Neural cell (in vitro differentiated cells): ENCODE data around the gene MYOM1. TPM values are rescaled to one million over a fixed set of nuclear protein-coding genes. Genes with fewer than 3 reads are reported as not detected.

Source experiments
- H2AFZ ChIP-seq: fragments of 200-600, 300-800 bp; sonication (generic), shearing (Covaris generic); 2 replicates; pipeline ENCODE4 v1.6.0; 2014; ENCODE audit warnings: low read depth, mild to moderate bottlenecking, antibody characterized with exemption, low read length, moderate library complexity
- H3F3A ChIP-seq: fragments of 200-600 bp; shearing (Covaris generic); 2 replicates; pipeline ENCODE4 v1.6.1; 2016; ENCODE audit warnings: mild to moderate bottlenecking, moderate library complexity, mixed read lengths, antibody characterized with exemption, low read length; ENCODE audit not compliant: insufficient read depth, poor library complexity, severe bottlenecking
- H3K27ac ChIP-seq: fragments of 200-600, 300-800 bp; sonication (generic), shearing (Covaris generic); 2 replicates; pipeline ENCODE4 v1.5.1; 2014; ENCODE audit warnings: mild to moderate bottlenecking, low read length, moderate library complexity
- H3K27me3 ChIP-seq: fragments of 300-800, 200-600 bp; sonication (generic), shearing (Covaris generic); 2 replicates; pipeline ENCODE4 v1.6.0; 2014; ENCODE audit warnings: mild to moderate bottlenecking, low read depth, low read length, moderate library complexity; ENCODE audit not compliant: insufficient read depth
- H3K36me3 ChIP-seq: fragments of 300-800, 200-600 bp; sonication (generic), shearing (Covaris generic); 2 replicates; pipeline ENCODE4 v1.5.1; 2014; ENCODE audit warnings: mild to moderate bottlenecking, antibody characterized with exemption, low read length, moderate library complexity; ENCODE audit not compliant: insufficient read depth
- H3K4me2 ChIP-seq: fragments of 300-800, 200-600 bp; sonication (generic), shearing (Covaris generic); 2 replicates; pipeline ENCODE4 v1.6.0; 2014; ENCODE audit warnings: mild to moderate bottlenecking, low read length
- H3K4me3 ChIP-seq: fragments of 300-800, 200-600 bp; sonication (generic), shearing (Covaris generic); 2 replicates; pipeline ENCODE4 v1.5.1; 2014; ENCODE audit warnings: mild to moderate bottlenecking, low read length, moderate library complexity
- H3K79me2 ChIP-seq: fragments of 200-600 bp; shearing (Covaris generic); replicated peaks from 2 replicates; pipeline ENCODE4 v1.6.0; 2014; ENCODE audit warnings: mild to moderate bottlenecking, low read length, moderate library complexity; ENCODE audit not compliant: insufficient read depth
- H3K9ac ChIP-seq: fragments of 300-800, 200-600 bp; sonication (generic), shearing (Covaris generic); 2 replicates; pipeline ENCODE4 v1.6.1; 2016; ENCODE audit warnings: mild to moderate bottlenecking, low read length, mixed read lengths
- H3K9me2 ChIP-seq: fragments of 200-600 bp; shearing (Covaris generic); 2 replicates; pipeline ENCODE4 v1.6.1; 2016; ENCODE audit warnings: mild to moderate bottlenecking, low read length, mixed read lengths; ENCODE audit not compliant: insufficient read depth
- H3K9me3 ChIP-seq: fragments of 200-600, 300-800 bp; sonication (generic), shearing (Covaris generic); 2 replicates; pipeline ENCODE4 v1.6.1; 2016; ENCODE audit warnings: mild to moderate bottlenecking, mixed run types, low read length, moderate library complexity, mixed read lengths
- H4K20me1 ChIP-seq: fragments of 200-600 bp; shearing (Covaris generic); 2 replicates; pipeline ENCODE4 v1.6.1; 2016; ENCODE audit warnings: mild to moderate bottlenecking, mixed run types; ENCODE audit not compliant: insufficient read depth
- CTCF ChIP-seq: fragments of 450-650 bp; IDR thresholded peaks from 2 replicates; pipeline ENCODE4 v1.5.1; 2014; ENCODE audit warnings: antibody characterized with exemption, mild to moderate bottlenecking, moderate library complexity; ENCODE audit not compliant: poor library complexity, severe bottlenecking
- EP300 ChIP-seq: fragments of 450-650 bp; conservative IDR thresholded peaks from 2 replicates; pipeline ENCODE4 v1.6.1; 2014; ENCODE audit warnings: antibody characterized with exemption, mild to moderate bottlenecking, moderate library complexity; ENCODE audit not compliant: poor library complexity, severe bottlenecking
- EZH2 ChIP-seq: fragments of 200-600, 300-800 bp; shearing (Covaris generic), sonication (generic); IDR thresholded peaks from 2 replicates; pipeline ENCODE4 v1.6.1; 2014; ENCODE audit warnings: antibody characterized with exemption, low read length, borderline replicate concordance, mild to moderate bottlenecking; ENCODE audit not compliant: insufficient read depth, poor library complexity, severe bottlenecking
- MXI1 ChIP-seq: fragments of 450-650 bp; conservative IDR thresholded peaks from 2 replicates; pipeline ENCODE4 v1.6.1; 2014; ENCODE audit warnings: antibody characterized with exemption, mild to moderate bottlenecking; ENCODE audit not compliant: poor library complexity, severe bottlenecking
- POLR2AphosphoS5 ChIP-seq: IDR thresholded peaks from 2 replicates; pipeline ENCODE4 v1.6.1; 2012
- RAD21 ChIP-seq: fragments of 450-650 bp; conservative IDR thresholded peaks from 2 replicates; pipeline ENCODE4 v1.6.1; 2014; ENCODE audit warnings: antibody characterized with exemption, mild to moderate bottlenecking, moderate library complexity
- REST ChIP-seq: IDR thresholded peaks from 2 replicates; pipeline ENCODE4 v1.6.1; 2012; ENCODE audit warnings: borderline replicate concordance
- SMC3 ChIP-seq: fragments of 450-650 bp; conservative IDR thresholded peaks from 2 replicates; pipeline ENCODE4 v1.6.1; 2014; ENCODE audit warnings: antibody characterized with exemption, mild to moderate bottlenecking, moderate library complexity; ENCODE audit not compliant: poor library complexity
- TAF1 ChIP-seq: IDR thresholded peaks from 2 replicates; pipeline ENCODE4 v1.6.1; 2012; ENCODE audit warnings: low read depth
- polyA plus RNA-seq: library from polyadenylated mRNA; depleted of rRNA; stranded (reverse); fragments of >200 nt; gene quantifications from 2 replicates; pipeline ENCODE4 v1.2.3, GENCODE V29; 2014

Gene MYOM1
- polyA plus RNA-seq, 1 donor from 2014 or later = 1.7 TPM

- no peak overlapping the region for H3K27ac ChIP-seq
Measured at GRCh38 chr18:3139406-3139805, 80.4 kb downstream of the MYOM1 start.

GRCh38 chr18:3138274-3138975 is 81.3 kb downstream of the MYOM1 start:
- no peak overlapping the region for H3K9ac ChIP-seq
- no peaks in the 10 kb centered on the region for H3K27me3 ChIP-seq
- H3K9me3 ChIP-seq = no peaks in the 10 kb centered on the region
- no peak for TF ChIP-seq REST
- TF ChIP-seq EZH2 = no peak
- TF ChIP-seq TAF1 = no peak
- TF ChIP-seq SMC3 = no peak
- no peak for TF ChIP-seq RAD21
- no peak for TF ChIP-seq MXI1
- TF ChIP-seq CTCF = no peak
- no peak for TF ChIP-seq EP300
- TF ChIP-seq POLR2AphosphoS5 = no peak
- H3K4me2 ChIP-seq = no peak overlapping the region
- H4K20me1 ChIP-seq = no peaks in the 10 kb centered on the region
- no peak overlapping the region for H3K27ac ChIP-seq
- H3K9me2 ChIP-seq = no peaks in the 10 kb centered on the region
- H2AFZ ChIP-seq = no peak overlapping the region
- H3F3A ChIP-seq = no peaks in the 10 kb centered on the region
- no peaks in the 10 kb centered on the region for H3K36me3 ChIP-seq
- H3K79me2 ChIP-seq = no peaks in the 10 kb centered on the region
- no peak overlapping the region for H3K4me3 ChIP-seq

More at GRCh38 chr18:3139406-3139805, 80.4 kb downstream of the MYOM1 start:
- H3K27me3 ChIP-seq = no peaks in the 10 kb centered on the region
- H3K4me3 ChIP-seq = no peak overlapping the region
- TF ChIP-seq CTCF (no peak), MXI1 (no peak)
- H3K9me3 ChIP-seq = no peaks in the 10 kb centered on the region
- no peak overlapping the region for H3K4me2 ChIP-seq
- no peaks in the 10 kb centered on the region for H4K20me1 ChIP-seq
- H3K9me2 ChIP-seq = no peaks in the 10 kb centered on the region
- no peaks in the 10 kb centered on the region for H3K79me2 ChIP-seq
- H3F3A ChIP-seq = no peaks in the 10 kb centered on the region
- no peak overlapping the region for H3K9ac ChIP-seq
- H3K36me3 ChIP-seq = no peaks in the 10 kb centered on the region
- no peak overlapping the region for H2AFZ ChIP-seq
